ENCODE measurements around the gene TRMO. TPM values are rescaled to one million over a fixed set of nuclear protein-coding genes. Genes with fewer than 3 reads are reported as not detected.

The TRMO gene
- total RNA-seq, 1 experiment from 2014 or later = 10.0 TPM

DNA sequence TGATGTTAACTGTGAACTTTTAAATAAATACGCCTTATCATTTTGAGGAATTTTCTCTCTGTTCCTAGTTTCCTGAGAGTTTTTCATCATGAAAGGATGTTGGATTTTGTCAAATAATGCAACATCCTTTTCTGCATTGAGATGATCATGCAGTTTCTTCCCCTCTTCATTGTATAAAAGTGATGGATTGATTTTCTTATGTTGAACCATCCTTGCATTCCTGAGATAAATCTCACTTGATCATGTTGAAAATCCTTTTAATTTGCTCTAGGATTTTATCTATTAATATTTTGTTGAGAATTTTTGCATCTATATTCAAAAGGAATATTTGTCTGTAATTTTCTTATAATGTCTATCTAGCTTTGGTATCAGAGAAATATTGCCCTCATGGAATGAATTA is 56.0 kb downstream of the TRMO start:
- TF ChIP-seq CTCF (IDR thresholded peaks at IDR 0.05; ENCODE audit: insufficient read depth in 1 of 2, low read depth in 1 of 2, low read length in 1 of 2, severe bottlenecking in 1 of 2, unreplicated experiment in 1 of 2) = no peak
- H3K36me3 Mint-ChIP-seq (ENCODE audit: insufficient read depth, unreplicated experiment) = no peaks in the 10 kb centered on the region
- no peaks in the 10 kb centered on the region for H3K36me3 ChIP-seq (ENCODE audit: control insufficient read depth, insufficient read depth, low read length)
- no peaks in the 10 kb centered on the region for H3K4me1 Mint-ChIP-seq (ENCODE audit: low read depth, unreplicated experiment)
- H3K27ac Mint-ChIP-seq (ENCODE audit: unreplicated experiment) = no peak overlapping the region
- POLR2A ChIA-PET = no interaction called here
- H3K27me3 ChIP-seq (replicated peaks; ENCODE audit: control insufficient read depth, insufficient read depth, low read length) = no peaks in the 10 kb centered on the region
- H3K4me3 Mint-ChIP-seq (ENCODE audit: unreplicated experiment) = no peak overlapping the region
- CTCF ChIA-PET = no interaction called here
- no TSS peak for BruUV-seq (replicated peaks)
- H3K27me3 Mint-ChIP-seq (ENCODE audit: insufficient read depth, unreplicated experiment) = no peaks in the 10 kb centered on the region
- peaks cover 18% of the 10 kb centered on the region for H3K9me3 ChIP-seq
- no peak overlapping the region for H3K4me3 ChIP-seq (ENCODE audit: low read depth, low read length)
- no peak for DNase-seq
- intact Hi-C loops (cut with micrococcal nuclease; ENCODE audit: unreplicated experiment) = no loop called here
- H3K9me3 Mint-ChIP-seq (ENCODE audit: unreplicated experiment) = peaks cover 17% of the 10 kb centered on the region
- no peaks in the 10 kb centered on the region for H3K4me1 ChIP-seq

DNA sequence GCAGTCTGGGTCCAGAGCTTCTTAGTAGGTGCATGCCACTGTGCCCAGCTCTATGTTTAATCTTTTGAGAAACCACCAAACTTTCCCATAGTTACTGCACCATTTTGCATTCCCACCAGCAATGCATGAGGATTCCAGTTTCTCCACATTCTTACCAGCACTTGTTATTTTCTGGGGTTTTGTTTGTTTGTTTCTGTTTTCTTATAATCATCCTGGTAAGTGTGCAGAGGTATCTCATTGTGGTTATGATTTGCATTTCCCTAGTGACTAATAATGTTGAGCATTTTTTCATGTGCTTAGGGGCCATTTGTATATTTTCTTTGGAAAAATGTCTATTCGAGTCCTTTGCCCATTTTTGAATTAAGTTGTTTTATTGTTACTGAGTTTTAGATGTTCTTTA is 57.9 kb downstream of the TRMO start:
- Mint-ChIP-seq H3K4me1 (ENCODE audit: low read depth, unreplicated experiment) (no peaks in the 10 kb centered on the region), H3K9me3 (ENCODE audit: unreplicated experiment) (peaks cover 17% of the 10 kb centered on the region), H3K36me3 (ENCODE audit: insufficient read depth, unreplicated experiment) (no peaks in the 10 kb centered on the region), H3K27ac (ENCODE audit: unreplicated experiment) (no peak overlapping the region), H3K4me3 (ENCODE audit: unreplicated experiment) (no peak overlapping the region), H3K27me3 (ENCODE audit: insufficient read depth, unreplicated experiment) (no peaks in the 10 kb centered on the region)
- Histone ChIP-seq H3K4me3 (ENCODE audit: low read depth, low read length) (no peak overlapping the region), H3K27me3 (replicated peaks; ENCODE audit: control insufficient read depth, insufficient read depth, low read length) (no peaks in the 10 kb centered on the region), H3K9me3 (peaks cover 18% of the 10 kb centered on the region), H3K4me1 (no peaks in the 10 kb centered on the region), H3K36me3 (ENCODE audit: control insufficient read depth, insufficient read depth, low read length) (no peaks in the 10 kb centered on the region)
- no peak for TF ChIP-seq CTCF (IDR thresholded peaks at IDR 0.05; ENCODE audit: insufficient read depth in 1 of 2, low read depth in 1 of 2, low read length in 1 of 2, severe bottlenecking in 1 of 2, unreplicated experiment in 1 of 2)
- DNase-seq = no peak
- intact Hi-C loops (cut with micrococcal nuclease; ENCODE audit: unreplicated experiment) = no loop called here
- ChIA-PET POLR2A (no interaction called here), CTCF (no interaction called here)
- no TSS peak for BruUV-seq (replicated peaks)

GRCh38 chr9:97863314-97863713 is 59.0 kb downstream of the TRMO start:
- TF ChIP-seq CTCF (IDR thresholded peaks at IDR 0.05; ENCODE audit: insufficient read depth in 1 of 2, low read depth in 1 of 2, low read length in 1 of 2, severe bottlenecking in 1 of 2, unreplicated experiment in 1 of 2) = no peak
- H3K4me1 ChIP-seq = no peaks in the 10 kb centered on the region
- Mint-ChIP-seq H3K4me1 (ENCODE audit: low read depth, unreplicated experiment) (no peaks in the 10 kb centered on the region), H3K4me3 (ENCODE audit: unreplicated experiment) (no peak overlapping the region), H3K36me3 (ENCODE audit: insufficient read depth, unreplicated experiment) (no peaks in the 10 kb centered on the region), H3K27ac (ENCODE audit: unreplicated experiment) (no peak overlapping the region), H3K27me3 (ENCODE audit: insufficient read depth, unreplicated experiment) (no peaks in the 10 kb centered on the region), H3K9me3 (ENCODE audit: unreplicated experiment) (peaks cover 17% of the 10 kb centered on the region)
- H3K36me3 ChIP-seq (ENCODE audit: control insufficient read depth, insufficient read depth, low read length) = no peaks in the 10 kb centered on the region
- intact Hi-C loops (cut with micrococcal nuclease; ENCODE audit: unreplicated experiment) = no loop called here
- POLR2A ChIA-PET = no interaction called here
- no peak overlapping the region for H3K4me3 ChIP-seq (ENCODE audit: low read depth, low read length)
- peaks cover 18% of the 10 kb centered on the region for H3K9me3 ChIP-seq
- BruUV-seq (replicated peaks) = no TSS peak
- no peak for DNase-seq
- CTCF ChIA-PET = interaction anchor here (0.8 kb wide), 1 partner anchor 167 kb away, joined by 3 read pairs; no protein-coding TSS in a partner anchor
- H3K27me3 ChIP-seq (replicated peaks; ENCODE audit: control insufficient read depth, insufficient read depth, low read length) = no peaks in the 10 kb centered on the region

Data from Caco-2 (cell line).